Loucy (cell line): ENCODE data around the gene HAUS3.

Experiments
- H2AFZ ChIP-seq: fragments of 200-600 bp; sonication (generic); 2 replicates; pipeline ENCODE4 v1.6.0; 2016; ENCODE audit warnings: antibody characterized with exemption, mild to moderate bottlenecking, low read length, moderate library complexity
- H3F3A ChIP-seq: fragments of 200-600 bp; 2 replicates; pipeline ENCODE4 v1.6.0; 2016; ENCODE audit warnings: antibody characterized with exemption, low read depth, mild to moderate bottlenecking
- H3K27me3 ChIP-seq: fragments of 200-600 bp; sonication (generic); 2 replicates; pipeline ENCODE4 v1.6.1; 2014; ENCODE audit warnings: low read length, mild to moderate bottlenecking; ENCODE audit not compliant: insufficient read depth, poor library complexity, severe bottlenecking
- H3K36me3 ChIP-seq: fragments of 200-600 bp; sonication (generic); 2 replicates; pipeline ENCODE4 v1.6.1; 2016; ENCODE audit warnings: low read length; ENCODE audit not compliant: insufficient read depth
- H3K4me1 ChIP-seq: fragments of 200-600 bp; sonication (generic); 2 replicates; pipeline ENCODE4 v1.5.1; 2014; ENCODE audit warnings: low read length, mild to moderate bottlenecking; ENCODE audit not compliant: insufficient read depth, poor library complexity, severe bottlenecking
- H3K4me2 ChIP-seq: fragments of 200-600 bp; sonication (generic); 2 replicates; pipeline ENCODE4 v1.6.0; 2014; ENCODE audit warnings: antibody characterized with exemption, low read length, low read depth, mild to moderate bottlenecking; ENCODE audit not compliant: poor library complexity, severe bottlenecking
- H3K4me3 ChIP-seq: fragments of 200-600 bp; sonication (generic); 2 replicates; pipeline ENCODE4 v1.5.1; 2014; ENCODE audit warnings: low read length, mild to moderate bottlenecking, mixed read lengths; ENCODE audit not compliant: poor library complexity, severe bottlenecking
- H3K79me2 ChIP-seq: fragments of 200-600 bp; sonication (generic); 2 replicates; pipeline ENCODE4 v1.6.1; 2014; ENCODE audit warnings: low read length; ENCODE audit not compliant: insufficient read depth
- H3K9ac ChIP-seq: fragments of 200-600 bp; sonication (generic); 2 replicates; pipeline ENCODE4 v1.6.0; 2014; ENCODE audit warnings: mild to moderate bottlenecking, low read depth, low read length, moderate library complexity; ENCODE audit not compliant: poor library complexity, severe bottlenecking
- H3K9me2 ChIP-seq: fragments of 200-600 bp; sonication (generic); replicated peaks from 2 replicates; pipeline ENCODE4 v1.6.1; 2016; ENCODE audit warnings: low read depth, low read length, mixed read lengths
- H3K9me3 ChIP-seq: fragments of 200-600 bp; sonication (generic); 2 replicates; pipeline ENCODE4 v1.6.1; 2014; ENCODE audit warnings: mild to moderate bottlenecking, antibody characterized with exemption, low read length, low read depth; ENCODE audit not compliant: insufficient read depth
- H4K20me1 ChIP-seq: fragments of 200-600 bp; sonication (generic); 2 replicates; pipeline ENCODE4 v1.6.0; 2014; ENCODE audit warnings: antibody characterized with exemption, low read length, mild to moderate bottlenecking; ENCODE audit not compliant: insufficient read depth, poor library complexity, severe bottlenecking
- EZH2phosphoT487 ChIP-seq: fragments of 200-600 bp; IDR thresholded peaks from 2 replicates; pipeline ENCODE4 v1.6.1; 2018; ENCODE audit warnings: antibody characterized with exemption, mild to moderate bottlenecking, moderate library complexity, borderline replicate concordance
- TF ChIP-seq, protein P1 (sequence below): fragments of 200-600 bp; sonication (generic); conservative IDR thresholded peaks from 2 replicates; pipeline ENCODE4 v1.5.1; 2014; ENCODE audit warnings: mild to moderate bottlenecking, antibody characterized with exemption, low read length

HAUS3 gene

DNA sequence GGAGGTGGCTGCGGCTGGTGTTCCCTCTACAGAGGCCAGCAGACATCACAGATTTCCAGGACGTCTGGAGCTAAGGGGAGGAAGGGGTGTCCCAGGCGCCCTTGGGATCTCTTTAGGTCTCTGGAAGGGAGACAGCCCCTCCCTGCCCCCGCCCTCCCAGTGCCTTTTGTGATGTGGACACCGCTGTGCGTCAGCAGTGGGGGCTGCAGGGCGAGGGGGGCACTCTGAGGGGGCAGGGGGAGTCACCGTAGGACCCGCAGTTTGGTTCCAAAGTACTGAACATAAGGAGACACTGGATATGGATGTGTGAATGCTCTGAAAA, 45.6 kb upstream of the HAUS3 start:
- no peak overlapping the region for H3K4me2 ChIP-seq
- H3K9me2 ChIP-seq: no peaks in the 10 kb centered on the region
- no peak overlapping the region for H3K9ac ChIP-seq
- no peak overlapping the region for H2AFZ ChIP-seq
- H3K27me3 ChIP-seq: no peaks in the 10 kb centered on the region
- no peaks in the 10 kb centered on the region for H3K9me3 ChIP-seq
- no peaks in the 10 kb centered on the region for H3K36me3 ChIP-seq
- TF ChIP-seq, protein P1, sequence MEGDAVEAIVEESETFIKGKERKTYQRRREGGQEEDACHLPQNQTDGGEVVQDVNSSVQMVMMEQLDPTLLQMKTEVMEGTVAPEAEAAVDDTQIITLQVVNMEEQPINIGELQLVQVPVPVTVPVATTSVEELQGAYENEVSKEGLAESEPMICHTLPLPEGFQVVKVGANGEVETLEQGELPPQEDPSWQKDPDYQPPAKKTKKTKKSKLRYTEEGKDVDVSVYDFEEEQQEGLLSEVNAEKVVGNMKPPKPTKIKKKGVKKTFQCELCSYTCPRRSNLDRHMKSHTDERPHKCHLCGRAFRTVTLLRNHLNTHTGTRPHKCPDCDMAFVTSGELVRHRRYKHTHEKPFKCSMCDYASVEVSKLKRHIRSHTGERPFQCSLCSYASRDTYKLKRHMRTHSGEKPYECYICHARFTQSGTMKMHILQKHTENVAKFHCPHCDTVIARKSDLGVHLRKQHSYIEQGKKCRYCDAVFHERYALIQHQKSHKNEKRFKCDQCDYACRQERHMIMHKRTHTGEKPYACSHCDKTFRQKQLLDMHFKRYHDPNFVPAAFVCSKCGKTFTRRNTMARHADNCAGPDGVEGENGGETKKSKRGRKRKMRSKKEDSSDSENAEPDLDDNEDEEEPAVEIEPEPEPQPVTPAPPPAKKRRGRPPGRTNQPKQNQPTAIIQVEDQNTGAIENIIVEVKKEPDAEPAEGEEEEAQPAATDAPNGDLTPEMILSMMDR: no peak
- TF ChIP-seq EZH2phosphoT487: no peak
- H3K4me1 ChIP-seq: peaks cover 69% of the 10 kb centered on the region
- no peak overlapping the region for H3K4me3 ChIP-seq
- peaks cover 3% of the 10 kb centered on the region; the same call in 1 of the 2 replicates for H3F3A ChIP-seq
- H4K20me1 ChIP-seq: no peaks in the 10 kb centered on the region
- H3K79me2 ChIP-seq: no peaks in the 10 kb centered on the region

DNA sequence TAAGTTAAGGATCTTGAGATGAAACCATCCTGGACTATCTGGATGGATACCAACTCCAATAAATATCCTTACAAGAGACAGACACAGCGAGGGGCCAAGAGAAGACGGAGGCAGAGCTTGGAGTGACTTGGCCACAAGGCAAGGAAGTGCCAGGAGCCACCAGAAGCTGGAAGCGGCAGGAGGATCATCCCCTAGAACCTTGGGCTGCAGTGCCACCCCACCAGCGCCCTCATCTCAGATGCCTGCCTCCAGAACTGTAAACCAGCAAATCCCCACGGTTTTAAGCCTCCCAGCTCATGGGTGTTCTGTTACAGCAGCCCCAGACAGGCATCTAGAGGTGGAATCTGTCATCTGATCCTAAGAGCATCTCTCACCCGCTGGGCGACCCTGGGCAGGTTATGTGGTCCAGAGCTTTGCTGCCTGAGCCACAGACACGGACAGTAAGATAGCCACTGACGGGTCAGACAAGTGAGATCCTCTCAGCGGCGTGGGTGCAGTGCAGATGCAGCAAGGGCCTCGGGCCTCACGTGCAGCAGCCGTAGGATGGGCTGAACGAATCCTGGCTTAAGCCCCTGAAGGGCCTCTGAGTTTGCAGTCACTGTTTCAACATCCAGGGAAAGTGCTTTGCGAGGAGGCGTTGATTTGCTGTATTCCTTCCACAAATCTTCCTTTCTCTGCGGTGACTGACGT, 45.1 kb upstream of the HAUS3 start:
- no peaks in the 10 kb centered on the region for H3K9me3 ChIP-seq
- no peak overlapping the region for H3K4me3 ChIP-seq
- H3K4me2 ChIP-seq: no peak overlapping the region
- no peak for TF ChIP-seq EZH2phosphoT487
- TF ChIP-seq, protein P1: no peak
- H4K20me1 ChIP-seq: no peaks in the 10 kb centered on the region
- peaks cover 69% of the 10 kb centered on the region for H3K4me1 ChIP-seq
- no peaks in the 10 kb centered on the region for H3K27me3 ChIP-seq
- no peaks in the 10 kb centered on the region for H3K36me3 ChIP-seq
- H3K9me2 ChIP-seq: no peaks in the 10 kb centered on the region
- no peak overlapping the region for H3K9ac ChIP-seq
- no peaks in the 10 kb centered on the region for H3K79me2 ChIP-seq
- H2AFZ ChIP-seq: no peak overlapping the region
- peaks cover 8% of the 10 kb centered on the region for H3F3A ChIP-seq

DNA sequence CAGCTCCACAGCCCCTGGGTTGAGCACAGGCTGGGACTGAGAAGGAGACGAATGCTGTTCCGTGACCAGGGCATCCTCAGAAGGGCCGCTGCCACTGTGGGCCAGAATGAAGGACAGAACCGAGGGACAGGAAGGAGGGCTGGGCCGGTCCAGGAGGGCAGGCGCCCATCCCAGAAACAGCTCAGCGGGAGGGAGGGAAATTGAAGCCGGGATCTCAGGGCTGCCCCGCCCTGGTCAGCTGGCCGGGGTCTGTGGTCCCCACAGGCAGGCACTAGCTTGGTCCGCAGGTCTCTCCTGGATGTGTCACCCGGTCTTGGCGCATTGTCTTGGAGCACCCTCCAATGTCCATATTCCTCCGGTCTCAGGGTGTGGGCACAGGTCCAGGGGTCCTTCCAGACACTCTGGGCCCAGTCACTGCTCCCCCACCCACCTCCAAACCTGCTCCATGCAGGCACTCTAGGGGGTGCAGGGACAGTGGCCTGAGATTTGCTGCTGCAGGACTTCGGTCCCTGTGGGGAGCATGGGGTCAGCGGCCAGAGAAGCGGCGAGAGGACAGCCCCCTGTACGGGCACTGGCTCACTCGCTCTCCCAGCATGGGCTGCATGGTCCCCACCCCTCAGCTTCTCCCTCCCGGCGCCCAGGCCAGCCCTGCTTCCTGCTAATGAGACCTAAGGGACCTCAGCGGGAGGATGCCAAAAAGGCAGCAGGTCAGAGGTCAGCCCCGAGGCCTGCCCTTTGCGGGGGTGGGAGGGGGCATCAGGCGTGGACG, 43.9 kb upstream of the HAUS3 start:
- TF ChIP-seq, protein P1: no peak
- no peak for TF ChIP-seq EZH2phosphoT487
- no peaks in the 10 kb centered on the region for H3K79me2 ChIP-seq
- peak overlapping the region; percentile 21 for H3K4me3 ChIP-seq
- H2AFZ ChIP-seq: no peak overlapping the region
- no peaks in the 10 kb centered on the region for H3K9me3 ChIP-seq
- H3F3A ChIP-seq: peaks cover 12% of the 10 kb centered on the region
- H3K4me1 ChIP-seq: peaks cover 69% of the 10 kb centered on the region
- H3K9ac ChIP-seq: peak overlapping the region; percentile 46
- no peaks in the 10 kb centered on the region for H3K36me3 ChIP-seq
- no peaks in the 10 kb centered on the region for H3K9me2 ChIP-seq
- H3K4me2 ChIP-seq: peak overlapping the region; percentile 45
- no peaks in the 10 kb centered on the region for H3K27me3 ChIP-seq
- no peaks in the 10 kb centered on the region for H4K20me1 ChIP-seq
